CD4-positive, alpha-beta T cell treated with Interleukin-10 for 1 hour (primary cell): ENCODE data around the gene C1orf122.

Experiments used
- DNase-seq: peaks from one replicate; pipeline ENCODE4 v3.0.0-alpha.2; 2020

C1orf122 gene

DNA sequence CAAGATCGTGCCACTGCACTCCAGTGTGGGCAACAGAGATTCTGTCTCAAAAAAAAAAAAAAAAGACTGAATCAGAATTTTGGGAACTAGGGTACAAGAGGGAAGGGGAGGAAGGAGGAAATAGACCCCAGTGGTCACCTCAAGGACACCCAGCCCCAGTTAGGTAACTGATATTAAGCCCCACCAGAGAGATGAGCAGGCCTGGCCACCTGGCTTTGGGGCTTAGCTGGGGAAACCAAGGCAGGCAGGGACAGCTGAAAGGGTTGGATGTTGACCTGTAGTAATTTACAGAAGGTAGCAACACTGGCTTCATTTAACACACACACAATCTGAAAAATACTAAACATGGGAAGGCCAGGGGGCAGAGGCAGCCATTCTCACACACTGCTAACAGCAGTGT is 5.2 kb upstream of the C1orf122 start:
- no peak for DNase-seq

DNA sequence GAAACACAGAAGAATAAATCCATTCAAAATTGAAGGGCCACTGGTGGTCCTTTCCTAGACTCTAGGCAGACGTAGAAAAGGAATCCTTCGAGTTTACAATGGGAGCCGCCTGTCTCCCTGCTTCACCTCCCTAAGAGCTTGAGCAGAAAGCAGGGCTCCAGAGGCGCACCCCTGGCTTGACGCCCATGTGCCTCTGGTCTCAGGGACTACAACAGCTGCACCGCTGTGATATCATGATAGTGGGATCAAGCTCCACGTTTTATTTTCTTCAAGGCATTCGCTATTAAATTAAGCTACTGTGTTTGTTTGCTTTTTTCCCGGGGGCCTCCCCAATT is 403 bp upstream of the C1orf122 start:
- no peak for DNase-seq

DNA sequence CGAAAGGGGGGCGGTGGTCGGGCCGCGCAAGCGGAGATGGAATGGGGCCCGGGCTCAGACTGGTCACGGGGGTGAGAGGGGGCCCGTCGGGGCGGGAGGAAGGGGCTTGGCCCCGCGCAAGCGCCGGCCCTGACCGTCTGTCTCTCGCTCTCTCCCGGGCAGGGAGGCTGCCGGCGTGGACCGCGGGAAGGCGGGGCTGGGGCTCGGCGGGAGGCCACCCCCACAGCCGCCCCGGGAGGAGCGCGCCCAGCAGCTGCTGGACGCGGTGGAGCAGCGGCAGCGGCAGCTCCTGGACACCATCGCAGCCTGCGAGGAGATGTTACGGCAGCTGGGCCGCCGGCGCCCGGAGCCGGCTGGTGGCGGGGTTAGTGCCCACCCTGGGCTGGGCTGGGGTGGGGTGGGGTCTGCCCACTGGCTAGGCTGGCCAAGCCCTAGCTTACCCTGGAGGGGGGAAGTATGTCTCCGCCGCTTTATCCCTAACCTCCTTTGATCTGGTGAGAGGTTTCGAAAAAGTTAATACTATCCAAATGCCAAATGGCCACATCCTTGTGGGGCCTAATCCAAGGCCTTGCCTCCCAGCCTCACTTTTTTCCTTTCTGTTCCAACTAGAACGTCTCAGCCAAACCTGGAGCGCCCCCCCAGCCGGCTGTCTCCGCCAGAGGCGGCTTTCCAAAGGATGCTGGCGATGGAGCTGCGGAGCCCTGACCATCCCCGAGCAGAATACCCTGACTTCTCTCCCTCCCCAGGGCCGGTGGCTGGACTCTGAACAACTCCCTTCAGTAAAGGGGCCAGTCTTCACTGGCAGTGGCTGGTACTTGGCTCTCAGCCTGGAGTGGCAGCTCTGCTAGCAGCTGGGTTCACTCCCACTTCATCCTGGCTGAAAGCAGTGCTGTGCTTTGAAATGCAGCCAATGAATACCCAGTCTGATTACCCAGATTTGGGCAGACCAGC is 1.1 kb downstream of the C1orf122 start:
- DNase-seq = no peak

DNA sequence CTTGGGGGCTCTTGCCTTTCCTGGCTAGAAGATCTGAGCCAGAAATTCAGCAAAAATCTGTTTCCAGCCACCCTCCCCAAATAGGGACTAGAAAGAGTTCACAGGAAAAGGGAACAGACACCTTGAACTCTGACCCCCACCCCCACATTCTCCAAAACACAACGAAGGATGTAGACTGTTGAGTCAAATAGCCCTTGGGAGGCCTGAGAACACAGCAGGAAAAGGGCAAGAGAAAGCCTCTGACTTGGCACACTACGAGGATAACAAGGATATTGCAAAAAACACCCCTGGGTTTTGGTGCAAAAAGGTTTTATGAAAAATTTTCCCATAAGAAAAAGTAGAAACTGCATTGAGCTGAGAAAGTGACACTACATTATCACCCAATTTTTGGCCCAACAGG is 2.4 kb downstream of the C1orf122 start:
- no peak for DNase-seq

DNA sequence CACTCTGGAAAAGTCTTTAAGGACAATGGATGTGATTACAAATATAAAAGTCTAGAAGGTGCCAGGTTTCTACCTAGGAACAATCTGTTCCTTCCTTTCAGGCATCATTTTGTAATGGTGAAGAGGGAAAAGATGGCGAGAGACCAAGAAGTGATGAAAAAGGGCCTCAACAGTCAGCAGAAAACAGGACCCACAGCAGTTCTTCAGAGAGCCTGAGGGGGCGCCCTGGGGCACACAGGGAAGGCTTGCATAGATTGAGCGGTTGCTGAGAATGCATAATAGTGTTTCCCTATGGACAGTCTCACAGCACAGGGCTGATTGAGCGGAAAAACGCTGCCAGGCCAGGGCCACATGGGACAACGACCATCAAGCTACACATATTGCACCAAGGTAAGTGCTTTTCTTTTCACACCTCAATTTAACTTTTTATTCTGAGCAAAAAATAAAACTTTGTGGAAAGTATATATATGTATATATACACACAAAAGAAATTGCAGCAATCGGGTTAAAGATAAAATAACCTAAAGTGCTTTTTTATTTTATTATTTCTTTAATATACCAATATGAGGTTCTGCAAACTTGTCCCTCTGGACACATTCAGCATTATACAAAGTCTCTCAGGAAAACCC is 3.6 kb downstream of the C1orf122 start:
- DNase-seq = peak; percentile 77

DNA sequence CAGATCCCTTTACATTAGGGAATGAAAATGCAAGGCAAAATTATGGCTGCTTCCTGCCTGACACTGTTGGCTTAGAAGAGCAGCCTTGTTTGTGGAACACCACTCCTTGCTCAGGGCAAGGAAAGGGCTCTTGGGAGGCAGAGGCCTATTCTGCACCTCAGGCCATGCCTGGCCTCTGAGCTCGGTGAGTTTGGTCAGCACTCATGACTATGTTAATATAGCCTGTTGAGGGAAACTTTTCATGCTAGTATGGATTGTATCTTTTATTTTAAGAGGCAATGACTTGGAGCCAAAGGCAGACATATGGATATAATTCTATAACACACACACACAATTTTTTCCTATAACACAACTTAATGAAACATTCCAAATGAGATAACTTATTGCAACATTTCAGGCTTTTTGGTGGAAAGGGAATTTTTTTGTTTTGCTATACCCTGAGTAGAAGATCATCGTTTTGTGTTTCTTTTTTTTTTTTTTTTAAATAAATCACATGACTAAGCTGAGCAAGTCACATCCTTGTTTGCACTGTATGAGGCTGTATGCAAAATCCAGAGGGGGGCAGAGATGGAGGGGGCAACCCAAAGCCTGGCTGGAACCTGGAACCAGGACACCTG is 6.0 kb downstream of the C1orf122 start:
- no peak for DNase-seq

DNA sequence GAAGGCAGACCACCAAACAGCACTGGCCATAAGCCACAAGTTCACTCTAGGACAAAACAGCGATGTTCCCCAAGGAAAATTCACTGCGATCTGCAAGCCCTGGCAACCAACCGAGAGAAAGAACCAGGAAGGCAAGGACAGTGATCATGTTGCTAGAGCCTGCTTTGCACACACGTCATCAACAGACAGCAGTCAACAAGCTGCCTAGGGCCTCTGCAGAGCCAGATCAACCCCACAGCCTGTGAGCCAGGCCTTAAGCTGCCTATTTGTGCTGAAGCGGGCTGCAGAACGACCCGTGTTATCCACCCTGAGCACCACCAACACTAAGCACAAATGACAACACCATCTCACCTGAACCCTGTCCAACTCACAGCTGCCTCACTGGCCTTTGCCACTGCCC is 6.7 kb downstream of the C1orf122 start:
- no peak for DNase-seq

DNA sequence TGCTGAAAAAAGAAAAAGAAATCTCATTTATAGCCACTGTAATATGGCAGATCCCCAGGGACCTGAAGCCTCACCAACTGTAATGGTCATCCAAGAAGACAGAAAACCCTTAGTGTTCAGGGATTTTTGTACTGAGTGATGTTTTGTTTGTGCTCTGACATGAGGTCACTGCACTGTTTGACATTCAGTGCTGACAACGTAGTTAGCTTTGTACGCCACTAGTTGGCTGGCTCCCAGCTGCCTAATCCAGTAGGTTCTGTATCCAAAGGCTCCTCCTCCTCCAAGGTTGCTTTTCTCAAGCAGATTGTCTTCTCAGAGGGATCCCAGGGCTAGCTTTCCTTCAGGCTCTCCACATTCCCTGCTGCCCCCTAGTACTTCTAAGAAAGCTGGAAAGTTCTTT is 9.9 kb downstream of the C1orf122 start:
- DNase-seq = no peak

DNA sequence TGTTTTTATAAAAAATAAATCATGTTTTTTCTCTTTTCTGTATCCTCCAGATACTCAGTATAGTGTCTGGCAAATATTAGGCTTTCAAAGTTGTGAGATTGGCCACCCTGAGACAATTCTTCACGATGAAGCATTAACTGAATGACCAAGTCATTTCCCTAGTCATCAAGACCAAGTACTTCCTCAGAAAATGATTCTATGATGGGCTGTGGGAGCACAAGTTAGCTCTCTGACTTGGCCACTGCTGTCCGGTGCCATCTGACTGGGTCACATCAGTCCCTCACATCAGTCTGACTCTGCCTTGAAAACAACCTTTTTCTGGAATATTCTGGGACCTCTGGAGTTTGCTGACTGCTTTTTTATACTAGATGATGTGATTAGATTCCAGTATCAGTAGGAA is 13.9 kb downstream of the C1orf122 start:
- no peak for DNase-seq

DNA sequence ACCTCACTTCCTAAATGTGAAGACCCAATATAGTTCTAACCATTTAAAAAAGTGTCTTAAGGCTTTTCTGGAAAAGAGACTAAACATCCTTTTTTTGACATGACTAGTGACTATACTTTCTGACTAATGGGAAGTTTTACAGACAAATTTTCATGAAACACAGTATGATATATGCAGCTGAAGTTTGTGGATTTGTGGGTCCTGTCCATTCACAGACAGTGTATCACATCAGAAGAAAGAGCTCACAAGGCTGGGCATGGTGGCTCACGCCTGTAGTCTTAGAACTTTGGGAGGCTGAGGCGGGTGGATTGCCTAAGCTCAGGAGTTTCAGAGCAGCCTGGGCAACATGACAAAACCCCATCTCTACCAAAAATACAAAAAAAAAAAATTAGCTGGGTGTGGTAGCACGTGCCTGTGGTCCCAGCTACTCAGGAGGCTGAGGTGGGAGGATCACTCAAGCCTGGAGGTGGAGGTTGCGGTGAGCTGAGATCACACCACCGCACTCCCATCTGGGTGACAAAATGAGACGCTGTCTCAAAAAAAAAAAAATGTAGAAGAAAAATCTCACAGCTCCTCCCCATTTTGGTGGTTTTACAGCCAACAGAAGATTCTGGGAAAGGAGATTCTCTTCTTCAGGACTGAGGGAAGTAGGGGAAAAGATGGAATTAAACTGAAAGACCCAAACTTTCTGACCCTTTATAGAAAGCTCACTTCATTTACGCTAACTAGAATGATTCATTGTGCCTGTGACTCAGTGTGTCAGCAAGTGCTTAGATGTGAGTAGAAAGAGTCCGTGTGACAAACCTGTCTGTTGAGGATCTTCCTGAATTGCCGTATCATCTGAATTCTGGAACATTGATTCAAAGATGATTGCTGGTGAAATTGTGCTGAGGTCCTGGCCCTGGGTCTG is 15.6 kb downstream of the C1orf122 start:
- no peak for DNase-seq

DNA sequence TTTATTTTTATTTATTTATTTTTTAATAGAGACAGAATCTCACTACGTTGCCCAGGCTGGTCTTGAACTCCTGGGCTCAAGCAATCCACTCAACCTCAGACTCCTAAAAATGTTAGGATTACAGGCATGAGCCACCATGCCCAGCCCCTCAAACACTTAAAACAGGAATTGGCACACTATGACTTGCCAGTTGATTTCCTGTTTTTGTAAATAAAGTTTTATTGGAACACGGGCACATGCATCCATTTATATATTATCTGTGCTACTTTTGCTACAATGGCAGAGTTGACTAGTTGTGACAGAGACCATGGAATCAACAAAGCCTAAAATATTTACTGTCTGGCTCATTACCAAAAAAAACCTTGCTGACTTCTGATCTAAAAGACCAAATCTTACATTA is 16.4 kb downstream of the C1orf122 start:
- no peak for DNase-seq

DNA sequence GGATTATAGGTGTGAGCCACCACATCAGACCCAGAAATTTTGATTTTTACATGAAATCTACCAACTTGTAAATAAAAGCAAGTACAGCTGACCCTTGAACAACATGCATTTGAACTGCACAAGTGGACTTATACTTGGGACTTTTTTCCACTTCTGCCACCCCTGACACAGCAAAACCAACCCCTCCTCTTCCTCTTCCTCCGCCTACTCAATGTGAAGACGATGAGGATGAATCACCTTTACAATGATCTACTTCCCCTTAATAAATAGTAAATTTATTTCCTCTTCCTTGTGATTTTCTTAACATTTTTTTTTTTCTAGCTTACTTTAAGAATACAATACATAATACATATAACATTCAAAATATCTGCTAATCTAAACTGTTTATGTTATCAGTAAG is 17.9 kb downstream of the C1orf122 start:
- DNase-seq = no peak

DNA sequence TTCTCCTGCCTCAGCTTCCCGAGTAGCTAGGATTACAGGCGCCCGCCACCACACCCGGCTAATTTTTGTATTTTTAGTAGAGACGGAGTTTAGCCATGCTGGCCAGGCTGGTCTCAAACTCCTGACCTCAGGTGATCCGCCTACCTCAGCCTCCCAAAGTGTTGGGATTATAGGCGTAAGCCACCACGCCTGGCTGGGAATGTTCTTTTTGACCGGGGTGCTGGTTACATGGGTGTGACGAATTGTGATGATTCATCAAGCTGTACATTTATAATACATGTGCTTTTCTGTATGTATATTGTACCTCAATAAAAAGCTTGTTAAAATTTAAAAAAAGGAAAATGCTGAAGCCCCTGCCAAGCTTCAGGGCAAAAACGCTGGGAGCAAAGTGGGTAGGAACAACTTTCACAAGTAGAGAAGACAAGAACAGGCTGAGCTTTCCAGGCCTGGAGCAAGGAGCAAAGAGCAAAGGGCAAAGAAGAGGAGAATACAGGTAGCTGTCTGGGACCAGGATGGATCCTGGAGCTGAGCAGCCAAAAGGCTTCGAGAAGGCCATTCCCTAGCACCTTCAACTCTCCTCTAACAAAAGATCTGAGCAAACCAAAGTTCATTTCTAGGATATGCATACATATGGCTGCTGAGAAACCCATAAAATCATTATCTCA is 21.0 kb downstream of the C1orf122 start:
- no peak for DNase-seq

DNA sequence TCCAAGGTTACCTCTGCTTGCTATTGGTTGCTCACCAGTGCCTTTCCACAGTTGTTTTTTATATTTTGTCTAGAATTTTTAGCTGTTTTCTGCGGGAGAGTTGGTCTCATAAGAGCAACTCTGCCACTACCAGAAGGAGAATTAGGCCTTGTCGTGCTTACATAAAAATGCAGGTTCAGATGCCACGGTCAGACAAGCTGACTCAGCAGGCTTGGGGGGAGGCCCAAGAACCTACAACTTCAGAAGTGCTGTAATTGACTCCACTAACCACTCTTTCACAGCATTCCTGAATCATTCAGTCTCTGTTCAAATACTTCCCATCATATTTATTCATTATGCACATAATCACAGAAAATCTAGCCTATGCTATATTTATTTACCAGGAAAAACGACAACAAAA is 23.5 kb downstream of the C1orf122 start:
- no peak for DNase-seq

DNA sequence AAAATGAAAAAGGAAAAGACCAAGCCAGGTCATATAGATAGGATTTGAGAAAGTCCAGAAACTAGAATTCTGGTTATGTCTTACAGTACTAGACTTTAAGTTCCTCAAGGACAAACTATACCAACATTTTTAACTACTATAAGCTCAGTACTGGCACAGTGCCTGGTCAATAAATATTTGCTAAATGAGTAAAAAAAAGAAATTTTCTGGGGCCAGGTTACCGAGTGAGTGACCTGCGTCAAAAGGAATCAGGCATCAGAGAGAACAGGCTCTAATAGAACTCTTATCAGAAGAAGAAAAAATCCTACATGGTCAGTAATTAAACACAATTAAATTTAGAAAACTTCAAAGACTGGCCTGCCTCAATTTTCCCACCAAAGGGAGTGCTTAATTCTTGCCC is 24.2 kb downstream of the C1orf122 start:
- no peak for DNase-seq

DNA sequence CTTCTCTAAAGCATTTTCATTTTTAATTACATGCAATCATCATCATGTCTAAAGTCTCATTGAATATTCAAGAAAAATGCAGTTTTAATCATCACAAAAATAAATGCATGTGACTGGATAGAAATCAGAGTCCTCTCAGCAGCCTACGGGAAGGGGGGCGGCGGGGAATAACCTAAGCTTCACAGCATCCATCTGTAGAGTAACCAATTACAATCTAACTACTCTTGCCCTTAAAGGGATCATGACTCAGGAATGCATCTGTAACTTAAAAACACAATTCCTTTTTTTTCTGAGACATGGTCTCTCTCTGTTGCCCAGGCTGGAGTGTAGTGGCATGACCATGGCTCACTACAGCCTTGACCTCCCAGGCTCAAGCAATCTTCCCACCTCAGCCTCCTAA is 29.2 kb downstream of the C1orf122 start:
- DNase-seq = no peak

DNA sequence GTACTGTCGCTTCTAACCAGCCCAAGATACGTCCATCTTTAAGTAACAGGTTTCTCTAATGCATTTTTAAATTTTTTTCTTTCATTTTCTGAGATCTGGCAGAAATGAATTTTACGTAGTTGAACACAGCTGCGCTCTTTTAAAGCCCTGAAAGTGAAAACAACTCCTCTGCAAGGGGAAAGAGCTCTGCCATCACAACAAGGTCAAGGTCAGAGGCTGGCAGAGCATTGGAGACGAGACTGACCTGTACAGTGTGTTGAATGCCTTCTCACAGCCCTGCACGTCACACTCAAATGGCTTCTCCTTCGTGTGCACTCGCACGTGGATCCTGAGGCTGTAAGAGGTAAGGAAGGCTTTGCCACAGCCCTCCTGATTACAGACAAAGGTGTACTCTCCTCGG is 32.1 kb downstream of the C1orf122 start:
- DNase-seq = no peak

DNA sequence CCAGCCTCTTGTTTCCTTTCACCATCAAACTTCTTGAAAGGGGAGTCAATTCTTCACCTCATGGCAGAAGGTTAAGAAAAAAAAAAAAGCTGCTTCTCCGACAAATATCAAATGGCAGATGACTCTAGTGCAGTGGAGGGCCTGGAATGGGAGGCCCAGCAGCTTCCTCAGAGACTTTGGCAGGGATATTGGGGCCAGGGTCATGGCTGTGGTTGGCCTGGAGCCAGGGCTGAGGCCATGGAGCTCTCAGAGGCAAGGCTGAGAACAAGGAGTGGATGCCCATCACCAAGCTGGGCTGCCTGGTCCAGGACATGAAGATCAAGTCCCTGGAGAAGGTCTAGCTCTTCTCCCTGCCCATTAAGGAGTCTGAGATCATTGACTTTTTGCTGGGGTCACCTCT is 33.1 kb downstream of the C1orf122 start:
- DNase-seq = no peak

DNA sequence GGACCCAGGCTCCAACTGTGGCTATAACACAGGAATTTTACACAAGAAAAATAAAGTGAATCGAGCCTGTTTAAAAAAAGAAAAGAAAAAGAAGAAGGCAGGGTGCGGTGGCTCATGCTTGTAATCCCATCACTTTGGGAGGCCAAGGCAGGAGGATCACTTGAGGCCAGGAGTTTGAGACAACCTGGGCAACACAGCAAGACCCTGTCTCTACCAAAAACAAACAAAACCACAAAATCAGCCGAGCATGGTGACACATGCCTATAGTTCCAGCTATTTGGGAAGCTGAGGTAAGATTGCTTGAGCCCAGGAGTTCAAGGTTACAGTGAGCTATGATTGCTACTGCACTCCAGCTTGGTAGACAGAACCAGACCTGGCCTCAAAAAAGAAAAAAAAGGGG is 34.1 kb downstream of the C1orf122 start:
- no peak for DNase-seq

DNA sequence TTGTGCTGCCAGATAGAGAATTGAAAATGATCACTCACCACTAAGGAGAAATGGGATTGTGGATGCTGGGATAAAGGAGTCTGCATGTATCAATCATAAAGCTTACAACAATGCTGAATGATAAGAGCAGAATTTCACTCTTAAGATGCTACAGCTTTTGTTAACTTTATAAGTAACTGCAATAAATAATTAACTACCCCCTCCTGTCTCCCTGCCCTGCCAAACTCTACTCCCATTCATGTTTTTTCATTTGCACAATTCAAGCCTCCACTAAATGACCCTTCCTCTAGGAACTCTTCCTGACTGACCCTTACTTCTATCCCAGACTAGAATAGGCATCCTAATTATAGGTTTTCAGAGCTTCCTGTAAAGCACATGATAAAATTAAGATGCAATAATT is 36.9 kb downstream of the C1orf122 start:
- no peak for DNase-seq

DNA sequence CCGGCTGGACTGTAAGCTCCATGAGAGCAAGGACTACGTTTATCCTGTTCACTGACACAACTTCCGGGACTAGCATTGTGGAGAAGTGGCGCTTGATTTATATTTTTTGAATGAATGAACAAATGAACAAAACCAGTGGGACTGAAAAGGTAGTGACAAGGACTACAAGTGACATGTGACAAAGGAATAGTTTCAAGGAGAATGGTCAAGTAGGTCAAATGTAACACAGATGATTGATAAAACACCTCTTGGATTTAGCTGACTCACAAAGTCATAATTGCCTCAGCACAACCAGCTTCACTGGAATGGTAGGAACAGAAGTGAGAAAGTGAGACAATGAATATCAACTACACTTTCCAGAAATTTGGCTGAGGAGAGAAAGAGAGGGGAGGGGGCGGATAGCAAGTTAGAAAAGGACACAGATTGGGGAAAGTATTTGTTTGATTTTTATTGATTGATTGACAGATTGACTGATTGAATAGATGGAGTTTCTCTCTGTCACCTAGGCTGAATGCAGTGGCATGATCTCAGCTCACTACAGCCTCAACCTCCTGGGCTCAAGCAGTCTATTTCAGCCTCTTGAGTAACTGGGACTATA is 37.6 kb downstream of the C1orf122 start:
- no peak for DNase-seq

DNA sequence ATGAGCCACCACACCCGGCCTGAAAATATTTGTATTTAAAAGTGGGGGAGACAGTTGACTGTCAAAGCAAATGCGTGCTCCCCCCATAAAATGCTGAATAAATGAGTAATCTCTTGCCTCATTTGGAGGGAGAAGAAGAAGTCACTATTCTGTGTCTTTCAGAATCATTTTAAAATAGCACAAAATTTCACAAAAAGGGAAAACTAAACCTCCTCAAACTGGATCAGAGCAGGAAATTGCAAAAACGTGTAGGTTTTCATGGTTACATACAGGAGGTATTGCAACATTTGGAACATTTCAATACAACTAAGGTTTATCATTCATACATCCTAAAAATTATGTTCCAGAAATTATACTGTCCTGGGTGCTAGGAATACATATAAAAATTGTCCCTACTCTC is 38.2 kb downstream of the C1orf122 start:
- no peak for DNase-seq
